GM19467 (cell line): Measurements from ENCODE around the gene ZNF778.

Experiments used
- ATAC-seq: cut with Tn5 transposase; IDR thresholded peaks from one replicate; pipeline ENCODE4 v1.9.1; 2021; ENCODE audit warnings: mild to moderate bottlenecking, moderate library complexity; ENCODE audit not compliant: unreplicated experiment

The ZNF778 gene

DNA sequence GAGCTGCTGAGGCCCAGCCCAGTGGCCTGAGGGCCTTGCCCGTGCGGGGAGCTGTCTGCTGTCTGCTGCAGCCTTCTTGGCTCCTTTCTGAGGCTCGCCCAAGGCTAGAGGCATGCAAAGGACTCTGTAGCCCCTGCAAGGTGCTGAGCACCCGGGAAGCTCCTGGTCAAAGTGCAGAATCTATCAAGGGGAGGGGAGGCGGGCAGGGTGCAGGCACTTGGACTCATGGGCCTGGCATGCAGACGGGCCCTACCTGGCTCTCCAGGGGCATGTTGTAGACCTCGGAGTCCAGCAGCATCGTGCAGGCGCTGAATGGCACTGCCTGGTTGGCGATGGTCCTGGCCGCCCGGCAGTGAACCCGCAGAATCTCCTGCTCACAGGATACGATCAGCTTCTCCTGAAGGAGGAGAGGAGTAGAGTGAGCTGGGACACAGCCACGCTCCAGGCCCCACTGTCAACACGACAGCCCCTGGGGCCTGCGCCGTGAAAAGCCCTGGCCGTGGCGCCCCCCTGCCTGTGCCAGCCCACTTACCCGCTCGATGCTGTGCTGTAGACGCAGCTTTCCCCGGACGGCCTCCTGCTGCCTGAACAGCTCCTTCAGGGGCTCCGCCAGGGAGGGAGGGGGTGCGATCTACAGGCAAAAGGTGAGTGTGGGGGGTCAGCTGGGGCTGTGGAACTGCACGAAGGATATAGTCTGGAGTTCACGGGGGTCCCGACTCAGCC lies 57.2 kb downstream of the ZNF778 start:
- no peak for ATAC-seq

DNA sequence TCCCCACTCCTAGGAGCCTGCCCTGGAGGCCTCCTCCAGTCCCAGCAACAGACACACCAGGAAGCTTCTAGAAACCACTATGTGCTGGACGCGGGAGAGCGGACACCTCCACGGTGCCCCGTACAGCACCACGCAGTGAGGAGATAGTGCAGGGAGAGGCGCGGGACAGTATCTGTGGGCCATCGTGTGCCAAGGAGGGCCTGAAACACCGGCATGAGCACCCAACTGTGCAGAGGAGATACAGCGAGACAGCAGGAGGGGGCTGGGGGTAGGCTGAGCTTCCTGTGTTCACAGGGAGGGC lies 57.7 kb downstream of the ZNF778 start:
- no peak for ATAC-seq

- ATAC-seq = no peak
Measured at GRCh38 chr16:89275837-89276720, 58.6 kb downstream of the ZNF778 start.

DNA sequence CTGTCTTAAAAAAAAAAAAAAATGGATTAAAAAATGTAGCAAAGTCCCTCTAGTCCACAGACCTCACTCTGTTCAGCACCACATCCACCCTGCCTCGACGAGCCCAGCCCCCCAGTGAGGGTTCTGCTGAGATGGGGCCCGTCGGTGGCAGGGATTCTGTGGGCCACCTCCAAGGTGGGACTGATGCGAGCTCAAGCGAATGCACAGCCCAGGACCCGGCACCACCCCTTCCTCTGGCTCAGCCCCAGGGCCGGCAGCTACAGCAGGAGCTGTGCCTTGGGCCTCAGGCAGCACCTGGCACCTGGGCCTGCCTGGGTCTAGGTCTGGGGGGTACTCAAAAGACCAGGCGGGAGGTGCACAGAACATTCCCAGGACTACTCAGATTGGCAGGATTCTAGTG lies 59.5 kb downstream of the ZNF778 start:
- no peak for ATAC-seq

- ATAC-seq = no peak
Measured at GRCh38 chr16:89277641-89278341, 60.3 kb downstream of the ZNF778 start.

- no peak for ATAC-seq
Measured at GRCh38 chr16:89278441-89279240, 61.1 kb downstream of the ZNF778 start.

DNA sequence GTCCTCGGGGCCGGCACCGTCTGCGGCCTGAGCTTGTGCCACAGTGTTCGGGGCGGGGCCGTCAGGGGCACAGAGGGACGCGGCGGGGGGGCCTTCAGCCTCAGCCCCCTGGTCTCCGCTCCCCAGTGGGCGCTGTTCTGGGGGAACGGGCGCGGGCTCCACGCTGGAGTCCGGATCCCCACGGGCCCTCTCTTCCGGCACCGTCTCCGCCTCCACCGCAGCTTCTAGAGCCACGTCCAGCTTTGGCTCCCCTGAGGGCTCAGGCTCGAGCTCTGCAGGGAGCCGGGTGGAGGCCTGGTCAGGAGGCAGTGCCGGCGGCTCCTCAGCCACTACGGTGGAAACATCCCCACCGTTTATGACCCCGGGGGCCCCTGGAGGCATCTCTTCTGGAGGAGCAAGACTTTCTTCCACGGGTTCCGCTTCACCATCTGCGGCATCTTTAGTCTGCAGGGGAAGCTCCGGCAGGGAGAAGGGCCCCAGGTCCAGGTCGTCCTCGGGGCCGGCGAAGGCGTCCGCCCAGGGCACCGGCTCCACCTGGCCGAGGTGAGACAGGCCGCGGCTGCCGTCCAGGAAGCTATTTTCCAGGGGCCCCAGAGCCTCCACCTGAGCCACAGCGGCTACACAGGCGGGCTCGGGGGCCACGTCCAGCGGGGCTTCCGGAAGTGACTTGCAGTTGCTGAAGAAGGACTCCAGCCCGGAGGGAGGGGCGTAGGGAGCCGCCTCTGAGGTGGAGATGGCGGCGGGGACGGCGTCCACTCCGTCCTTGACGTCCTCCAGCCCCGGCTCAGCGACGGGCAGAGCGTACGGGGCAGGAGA lies 62.4 kb downstream of the ZNF778 start:
- ATAC-seq = no peak

- no peak for ATAC-seq
Measured at GRCh38 chr16:89280546-89281188, 63.2 kb downstream of the ZNF778 start.

- ATAC-seq = no peak
Measured at GRCh38 chr16:89281189-89281577, 63.7 kb downstream of the ZNF778 start.

DNA sequence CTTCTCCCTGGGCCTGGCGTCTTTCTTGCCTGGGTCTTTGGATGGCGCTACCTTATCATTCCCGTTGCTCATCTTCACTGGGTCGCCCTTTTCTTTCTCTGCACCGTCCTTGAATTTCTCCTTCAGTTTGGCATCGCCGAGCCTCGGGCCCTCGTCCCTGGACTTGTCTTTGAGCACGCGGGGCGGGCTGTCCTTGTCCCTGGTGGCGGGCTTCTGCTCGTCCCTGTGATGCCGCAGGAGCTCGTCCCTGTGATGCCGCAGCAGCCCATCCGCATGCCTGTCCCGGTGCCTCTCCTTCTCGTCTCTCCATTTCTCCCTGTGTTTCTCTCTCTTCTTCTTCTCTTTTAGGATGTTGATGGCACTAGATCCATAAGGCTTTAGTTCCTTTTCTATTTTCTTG lies 64.3 kb downstream of the ZNF778 start:
- no peak for ATAC-seq

- no peak for ATAC-seq
Measured at GRCh38 chr16:89282523-89282922, 65.0 kb downstream of the ZNF778 start.

DNA sequence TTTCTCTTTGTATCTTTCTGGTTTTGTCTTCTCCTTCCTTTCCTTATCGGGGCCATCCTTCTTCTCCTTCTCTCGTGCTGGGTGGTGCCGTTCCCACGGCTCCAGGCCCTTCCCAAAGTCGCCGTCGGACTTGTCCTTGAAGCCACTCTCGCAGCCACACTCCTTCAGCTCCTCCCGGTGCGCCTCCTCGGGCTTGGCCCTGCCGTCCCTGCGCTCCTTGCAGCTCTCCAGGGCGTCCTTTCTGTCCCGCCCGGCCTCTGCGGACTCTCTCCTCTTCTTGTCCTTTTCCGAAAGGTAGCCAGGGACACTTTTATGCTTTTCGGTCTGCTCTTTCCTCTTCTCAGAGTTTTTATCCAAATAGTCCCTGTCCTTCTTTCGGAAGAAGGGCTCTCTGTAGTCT lies 65.9 kb downstream of the ZNF778 start:
- ATAC-seq = no peak

DNA sequence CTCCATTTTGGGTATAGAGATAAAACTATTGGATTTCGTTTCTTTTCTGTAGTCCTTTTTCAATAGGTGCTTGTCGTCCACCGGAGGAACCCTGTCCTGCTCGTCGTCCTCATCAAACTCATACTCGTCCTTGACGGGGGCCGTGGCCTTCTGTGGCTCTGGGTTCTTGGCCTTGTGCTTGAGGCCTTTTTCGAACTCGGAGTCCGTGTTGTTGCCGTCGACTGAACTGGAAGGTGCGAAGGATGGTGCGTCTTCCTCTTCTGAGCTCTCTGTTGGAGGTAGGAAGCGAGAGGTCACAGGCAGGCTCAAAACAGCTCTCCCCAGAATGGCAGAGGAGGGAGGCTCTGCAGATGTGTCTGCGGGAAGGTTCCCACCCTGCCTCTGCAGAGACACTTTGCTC lies 67.9 kb downstream of the ZNF778 start:
- no peak for ATAC-seq

- no peak for ATAC-seq
Measured at GRCh38 chr16:89286096-89286495, 68.6 kb downstream of the ZNF778 start.
